ENCODE results near the gene TRMT2A. TPM values are rescaled to one million over a fixed set of nuclear protein-coding genes. Genes with fewer than 3 reads are reported as not detected.

The TRMT2A gene
- total RNA-seq, 1 experiment from 2014 or later, result 78.5 TPM

DNA sequence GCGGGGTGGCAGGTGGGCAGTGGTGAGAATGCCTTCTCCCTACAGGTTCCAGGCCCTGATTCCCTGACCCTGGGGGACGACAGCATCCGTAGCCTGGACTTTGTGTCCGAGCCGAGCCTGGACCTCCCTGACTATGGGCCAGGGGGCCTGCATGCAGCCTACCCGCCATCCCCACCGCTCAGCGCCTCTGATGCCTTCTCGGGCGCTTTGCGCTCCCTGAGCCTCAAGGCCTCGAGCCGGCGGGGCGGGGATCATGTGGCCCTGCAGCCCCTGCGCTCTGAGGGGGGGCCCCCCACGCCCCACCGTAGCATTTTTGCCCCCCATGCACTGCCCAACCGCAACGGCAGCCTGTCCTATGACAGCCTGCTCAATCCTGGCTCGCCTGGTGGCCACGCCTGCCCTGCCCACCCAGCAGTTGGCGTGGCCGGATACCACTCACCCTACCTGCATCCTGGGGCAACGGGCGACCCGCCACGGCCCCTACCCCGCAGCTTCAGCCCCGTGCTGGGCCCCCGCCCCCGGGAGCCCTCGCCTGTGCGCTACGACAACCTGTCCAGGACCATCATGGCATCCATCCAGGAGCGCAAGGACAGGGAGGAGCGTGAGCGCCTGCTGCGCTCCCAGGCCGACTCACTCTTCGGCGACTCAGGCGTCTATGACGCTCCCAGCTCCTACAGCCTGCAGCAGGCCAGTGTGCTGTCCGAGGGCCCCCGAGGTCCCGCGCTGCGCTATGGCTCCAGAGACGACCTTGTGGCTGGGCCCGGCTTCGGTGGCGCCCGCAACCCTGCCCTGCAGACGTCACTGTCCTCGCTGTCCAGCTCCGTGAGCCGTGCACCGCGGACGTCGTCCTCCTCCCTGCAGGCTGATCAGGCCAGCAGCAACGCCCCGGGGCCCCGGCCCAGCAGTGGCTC lies 25.9 kb upstream of the TRMT2A start:
- DNase-seq, result no peak
- Histone ChIP-seq H3K4me3 (ENCODE audit: insufficient read depth, low read depth, low read length) (no peak overlapping the region), H3K27me3 (ENCODE audit: control insufficient read depth, insufficient read depth, low read length) (no peaks in the 10 kb centered on the region), H3K36me3 (replicated peaks; ENCODE audit: control insufficient read depth, insufficient read depth, low read length) (peaks cover 1% of the 10 kb centered on the region)

DNA sequence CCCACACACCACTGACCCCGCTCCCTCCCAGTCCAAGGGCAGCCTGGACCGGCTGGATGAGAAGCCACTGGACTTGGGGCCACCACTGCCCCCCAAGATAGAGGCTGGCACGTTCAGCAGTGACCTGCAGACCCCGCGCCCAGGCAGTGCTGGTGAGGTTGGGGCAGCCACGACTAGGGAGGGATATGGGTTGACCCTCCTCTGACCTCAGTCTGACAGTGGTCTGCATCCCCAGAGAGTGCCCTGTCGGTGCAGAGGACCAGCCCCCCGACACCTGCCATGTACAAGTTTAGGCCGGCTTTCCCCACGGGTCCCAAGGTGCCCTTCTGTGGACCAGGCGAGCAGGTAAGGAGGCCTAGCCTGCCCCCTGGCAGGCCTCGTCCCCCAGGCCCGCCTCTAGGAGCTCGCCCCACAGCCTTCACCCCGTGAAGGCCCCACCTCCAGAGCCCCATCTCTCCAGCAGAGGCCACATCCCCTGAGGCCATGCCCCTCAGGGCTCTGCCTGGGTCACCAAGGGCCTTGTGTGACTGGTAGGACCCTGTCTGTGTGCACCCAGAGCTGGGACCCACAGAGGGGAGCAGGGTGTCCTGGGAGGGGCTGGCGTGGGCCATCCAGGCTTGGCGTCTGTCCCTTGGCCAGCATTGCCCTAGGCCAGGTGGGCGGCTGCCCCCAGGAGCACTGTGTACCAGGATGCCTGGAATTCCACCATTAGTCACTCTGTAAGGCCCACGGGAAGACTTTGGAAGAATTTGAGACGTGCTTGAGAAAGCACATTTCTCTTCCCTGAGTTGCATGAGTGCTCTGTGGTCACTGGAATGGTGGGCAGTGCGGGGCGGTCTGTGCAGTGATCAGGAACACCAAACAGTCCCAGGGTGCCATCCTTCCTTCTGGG lies 24.4 kb upstream of the TRMT2A start:
- DNase-seq, result no peak
- Histone ChIP-seq H3K36me3 (replicated peaks; ENCODE audit: control insufficient read depth, insufficient read depth, low read length) (peaks cover 1% of the 10 kb centered on the region), H3K4me3 (ENCODE audit: insufficient read depth, low read depth, low read length) (no peak overlapping the region), H3K27me3 (ENCODE audit: control insufficient read depth, insufficient read depth, low read length) (no peaks in the 10 kb centered on the region)

DNA sequence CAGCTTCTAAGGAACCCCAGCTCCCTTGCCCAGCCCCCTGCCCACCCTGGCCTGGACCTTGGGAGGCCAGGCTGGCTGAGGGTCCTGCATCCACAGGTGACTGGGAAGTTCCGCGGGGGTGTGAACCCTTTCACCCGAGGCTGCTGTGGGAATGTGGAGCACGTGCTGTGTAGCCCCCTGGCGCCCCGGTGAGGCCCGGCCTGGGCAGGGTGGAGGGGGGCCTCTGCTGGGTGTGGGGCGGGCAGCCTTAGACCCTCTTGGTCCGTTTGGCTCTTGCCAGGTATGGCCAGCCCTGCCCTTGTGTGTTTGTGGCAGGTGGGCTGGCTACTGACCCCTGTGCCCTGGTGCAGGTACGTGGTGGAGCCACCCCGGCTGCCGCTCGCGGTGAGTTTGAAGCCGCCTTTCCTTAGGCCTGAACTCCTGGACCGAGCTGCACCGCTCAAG lies 23.5 kb upstream of the TRMT2A start:
- peaks cover 1% of the 10 kb centered on the region for H3K36me3 ChIP-seq (replicated peaks; ENCODE audit: control insufficient read depth, insufficient read depth, low read length)
- DNase-seq, result no peak

GRCh38 chr22:20140107-20140445 lies 23.1 kb upstream of the TRMT2A start:
- H3K4me3 ChIP-seq (ENCODE audit: insufficient read depth, low read depth, low read length), result no peak overlapping the region
- no peaks in the 10 kb centered on the region for H3K27me3 ChIP-seq (ENCODE audit: control insufficient read depth, insufficient read depth, low read length)
- H3K36me3 ChIP-seq (replicated peaks; ENCODE audit: control insufficient read depth, insufficient read depth, low read length), result peaks cover 1% of the 10 kb centered on the region
- no peak for DNase-seq

More for the DNA sequence above, 23.5 kb upstream of the TRMT2A start:
- Histone ChIP-seq H3K4me3 (ENCODE audit: insufficient read depth, low read depth, low read length) (no peak overlapping the region), H3K27me3 (ENCODE audit: control insufficient read depth, insufficient read depth, low read length) (no peaks in the 10 kb centered on the region)

- DNase-seq, result no peak
- peaks cover 1% of the 10 kb centered on the region for H3K36me3 ChIP-seq (replicated peaks; ENCODE audit: control insufficient read depth, insufficient read depth, low read length)
- H3K27me3 ChIP-seq (ENCODE audit: control insufficient read depth, insufficient read depth, low read length), result no peaks in the 10 kb centered on the region
- H3K4me3 ChIP-seq (ENCODE audit: insufficient read depth, low read depth, low read length), result no peak overlapping the region
Observed at GRCh38 chr22:20139391-20140106, 22.5 kb upstream of the TRMT2A start.

DNA sequence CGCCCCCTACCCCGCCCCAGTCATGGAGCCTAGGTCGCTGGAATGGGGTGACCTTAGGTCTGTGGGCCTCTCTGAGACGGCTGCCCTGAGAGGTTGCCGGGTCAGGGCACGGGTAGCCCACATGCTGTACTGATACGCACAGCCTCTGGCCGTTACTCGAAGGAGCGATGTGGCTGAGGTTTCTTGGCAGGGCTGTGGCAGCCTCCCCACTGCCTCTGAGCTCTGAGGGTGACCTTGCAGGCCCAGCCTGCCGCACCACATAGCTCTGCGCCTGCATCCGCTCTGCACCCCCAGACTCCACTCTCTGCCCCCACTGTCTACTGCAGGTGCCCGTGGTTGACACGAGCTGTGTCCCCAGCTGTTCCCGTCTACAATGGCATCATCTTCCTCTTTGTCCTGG lies 21.8 kb upstream of the TRMT2A start:
- no peak overlapping the region for H3K4me3 ChIP-seq (ENCODE audit: insufficient read depth, low read depth, low read length)
- no peak for DNase-seq
- H3K36me3 ChIP-seq (replicated peaks; ENCODE audit: control insufficient read depth, insufficient read depth, low read length), result peaks cover 1% of the 10 kb centered on the region
- H3K27me3 ChIP-seq (ENCODE audit: control insufficient read depth, insufficient read depth, low read length), result no peaks in the 10 kb centered on the region

- Histone ChIP-seq H3K36me3 (replicated peaks; ENCODE audit: control insufficient read depth, insufficient read depth, low read length) (peaks cover 1% of the 10 kb centered on the region), H3K27me3 (ENCODE audit: control insufficient read depth, insufficient read depth, low read length) (no peaks in the 10 kb centered on the region), H3K4me3 (ENCODE audit: insufficient read depth, low read depth, low read length) (no peak overlapping the region)
- no peak for DNase-seq
Observed at GRCh38 chr22:20138417-20138738, 21.4 kb upstream of the TRMT2A start.

- no peak overlapping the region for H3K4me3 ChIP-seq (ENCODE audit: insufficient read depth, low read depth, low read length)
- H3K36me3 ChIP-seq (replicated peaks; ENCODE audit: control insufficient read depth, insufficient read depth, low read length), result peaks cover 1% of the 10 kb centered on the region
- DNase-seq, result no peak
- no peaks in the 10 kb centered on the region for H3K27me3 ChIP-seq (ENCODE audit: control insufficient read depth, insufficient read depth, low read length)
Observed at GRCh38 chr22:20137671-20138416, 20.8 kb upstream of the TRMT2A start.

DNA sequence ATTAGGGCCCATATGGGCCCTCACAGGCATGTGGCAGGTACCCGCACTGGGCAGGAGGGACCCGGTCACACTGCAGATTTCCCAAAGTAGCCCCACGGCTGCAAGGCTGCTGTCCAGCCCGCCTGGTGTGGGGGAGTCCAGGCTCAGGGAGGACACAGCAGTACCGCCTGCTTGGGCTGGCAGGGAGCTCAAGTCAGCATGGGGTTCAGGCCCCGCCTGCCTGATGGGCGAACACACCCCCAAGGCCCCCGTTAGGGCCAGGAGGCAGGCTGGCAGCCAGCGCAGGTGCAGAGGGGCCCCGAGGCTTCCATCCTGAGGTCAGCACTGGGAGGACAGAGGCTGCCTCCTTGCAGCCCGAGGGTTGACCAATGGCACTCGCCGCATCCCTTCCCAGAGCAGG lies 20.1 kb upstream of the TRMT2A start:
- no peak overlapping the region for H3K4me3 ChIP-seq (ENCODE audit: insufficient read depth, low read depth, low read length)
- no peak for DNase-seq
- no peaks in the 10 kb centered on the region for H3K27me3 ChIP-seq (ENCODE audit: control insufficient read depth, insufficient read depth, low read length)
- peaks cover 1% of the 10 kb centered on the region for H3K36me3 ChIP-seq (replicated peaks; ENCODE audit: control insufficient read depth, insufficient read depth, low read length)

DNA sequence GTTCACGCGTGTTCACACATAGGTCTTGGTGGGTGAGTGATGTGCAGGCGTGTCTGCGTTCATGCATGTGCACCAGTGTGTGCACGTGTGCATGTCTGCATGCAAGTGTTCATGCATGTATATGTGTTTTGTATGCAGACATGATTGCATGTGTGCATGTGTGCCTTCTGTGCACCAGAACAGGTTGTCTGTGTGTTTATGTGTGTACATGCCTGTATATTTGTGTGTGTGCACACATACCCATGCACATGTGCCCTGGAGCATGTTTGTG lies 19.5 kb upstream of the TRMT2A start:
- peaks cover 1% of the 10 kb centered on the region for H3K36me3 ChIP-seq (replicated peaks; ENCODE audit: control insufficient read depth, insufficient read depth, low read length)
- no peaks in the 10 kb centered on the region for H3K27me3 ChIP-seq (ENCODE audit: control insufficient read depth, insufficient read depth, low read length)
- no peak for DNase-seq
- no peak overlapping the region for H3K4me3 ChIP-seq (ENCODE audit: insufficient read depth, low read depth, low read length)

DNA sequence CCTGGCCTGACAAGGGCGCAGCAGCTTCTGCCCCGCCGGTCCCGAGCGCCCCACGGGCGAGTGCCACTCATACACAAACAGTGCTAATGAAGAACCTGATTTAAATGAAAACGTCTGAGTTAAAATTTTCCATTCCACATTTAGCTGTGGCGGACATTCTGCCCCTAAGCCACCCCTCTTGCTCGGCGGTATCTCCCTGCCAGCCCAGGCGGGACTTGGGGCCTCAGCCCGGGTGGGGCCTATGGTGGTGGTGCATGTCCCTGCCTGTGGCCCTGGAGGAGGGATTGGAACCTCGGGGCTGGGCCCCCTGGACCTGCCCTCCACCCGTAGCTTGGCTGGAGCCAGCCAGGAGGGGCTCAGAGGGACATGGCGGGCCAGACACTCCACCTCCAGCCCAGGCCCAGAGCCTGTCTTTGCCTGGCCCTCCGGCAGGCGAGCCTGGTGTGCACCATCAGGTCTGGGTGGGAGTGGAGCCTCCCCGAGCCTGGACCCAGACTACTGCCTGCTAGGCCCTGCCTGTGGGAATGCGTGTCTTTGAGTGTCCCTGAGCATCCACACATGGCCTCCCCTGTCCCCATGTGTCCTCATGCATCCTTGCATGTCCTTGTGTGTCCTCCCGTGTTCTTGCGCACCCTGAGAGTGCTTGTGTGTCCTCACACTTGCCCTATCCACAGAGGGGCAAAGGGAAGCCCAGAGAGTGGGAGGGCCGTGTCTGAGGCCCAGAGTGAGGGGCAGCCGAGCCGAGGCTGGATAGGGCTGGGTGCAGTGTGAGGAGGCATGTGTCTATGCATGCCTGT lies 19.0 kb upstream of the TRMT2A start:
- Histone ChIP-seq H3K36me3 (replicated peaks; ENCODE audit: control insufficient read depth, insufficient read depth, low read length) (peaks cover 1% of the 10 kb centered on the region; the same call in 1 of the 2 replicates), H3K27me3 (ENCODE audit: control insufficient read depth, insufficient read depth, low read length) (no peaks in the 10 kb centered on the region), H3K4me3 (ENCODE audit: insufficient read depth, low read depth, low read length) (no peak overlapping the region)
- no peak for DNase-seq

GRCh38 chr22:20135265-20135664 lies 18.2 kb upstream of the TRMT2A start:
- Histone ChIP-seq H3K36me3 (replicated peaks; ENCODE audit: control insufficient read depth, insufficient read depth, low read length) (peaks cover 1% of the 10 kb centered on the region; the same call in 1 of the 2 replicates), H3K4me3 (ENCODE audit: insufficient read depth, low read depth, low read length) (no peak overlapping the region), H3K27me3 (ENCODE audit: control insufficient read depth, insufficient read depth, low read length) (no peaks in the 10 kb centered on the region)
- no peak for DNase-seq

DNA sequence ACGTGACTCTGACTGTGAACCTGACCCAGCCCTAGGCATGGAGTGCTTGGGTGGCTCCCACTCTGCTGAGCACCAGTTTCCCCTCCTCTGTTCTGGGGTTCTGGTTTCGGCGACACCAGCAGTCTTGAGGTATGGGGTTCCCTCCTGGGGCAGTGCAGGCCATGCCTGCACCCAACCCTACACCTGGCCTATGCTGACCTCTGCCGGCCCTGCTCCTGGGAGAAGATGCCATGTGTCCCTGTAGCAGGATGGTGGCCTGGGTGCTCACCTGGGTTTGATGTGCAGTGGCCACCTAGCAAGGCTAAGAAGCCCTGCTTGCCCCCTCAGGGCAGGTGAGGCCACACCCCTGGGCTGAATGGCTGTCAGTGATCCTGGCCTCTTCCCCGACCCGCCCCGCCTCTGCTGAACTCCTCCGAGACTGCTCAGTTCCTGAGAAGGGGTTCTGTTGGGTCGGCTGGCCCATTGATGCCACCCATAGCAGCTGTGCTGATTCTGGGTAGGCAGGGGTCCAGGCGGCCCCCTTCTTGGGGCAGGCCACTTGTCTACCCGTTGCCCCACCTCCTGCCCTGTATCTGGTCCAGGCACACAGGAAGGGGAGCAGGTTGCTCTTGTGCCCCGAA lies 17.0 kb upstream of the TRMT2A start:
- Histone ChIP-seq H3K27me3 (ENCODE audit: control insufficient read depth, insufficient read depth, low read length) (no peaks in the 10 kb centered on the region), H3K36me3 (replicated peaks; ENCODE audit: control insufficient read depth, insufficient read depth, low read length) (no peaks in the 10 kb centered on the region), H3K4me3 (ENCODE audit: insufficient read depth, low read depth, low read length) (no peak overlapping the region)
- no peak for DNase-seq

Measured in H7 (cell line).